Heart left ventricle (tissue), 13 donors: ENCODE data around the gene SBNO2.

ENCODE experiments used
- POLR2A ChIP-seq, 2 donors: fragments of 450-650 bp; IDR thresholded peaks; one replicate each; pipeline ENCODE4 v1.6.1; 2017; ENCODE audit warnings: antibody characterized with exemption in 2 of 2, mild to moderate bottlenecking in 2 of 2, moderate library complexity in 2 of 2
- TF ChIP-seq, protein P1 (sequence below), 12 donors: fragments of 200-600 bp; sonication (generic) in 4 of 12; IDR thresholded peaks; one replicate each; pipeline versions ENCODE4 v1.5.0 to v1.8.0; 2018 to 2022; ENCODE audit warnings: antibody characterized with exemption in 12 of 12, mild to moderate bottlenecking in 5 of 12
- donor health status: ischemic (EF 13 %, LVEDD 7.1; RV severe dilation, severe dysfunction).
- donor health status: DM: no; HTN: yes; CAD: no.
- donor health status: DM: no; HTN: no; CAD: no.
- donor health status: ischemic (EF 25% LVEDD 6.9; RV normal size, moderate dysfunction).
- donor health status: ischemic (EF 25% LVEDD 5.7; RV mildly dilated, moderate dysfunction).
- donor health status: ischemic (EF 35%, LVEDD 5.7; RV mildly dilated, moderate dysfunction).
- donor health status: nonischemic (EF 11% LVEDD 7.7; RV severe dilation, severe dysfunction).
- donor health status: DM: yes; HTN: yes; CAD: no.
- donor health status: PGD.
- donor health status: ischemic (EF 29% LVEDD 5.4; RV normal size, mild dysfunction).
- donor health status: nonischemic (EF 23%, LVEDD 6.1; RV moderate dilation, normal function).

DNA sequence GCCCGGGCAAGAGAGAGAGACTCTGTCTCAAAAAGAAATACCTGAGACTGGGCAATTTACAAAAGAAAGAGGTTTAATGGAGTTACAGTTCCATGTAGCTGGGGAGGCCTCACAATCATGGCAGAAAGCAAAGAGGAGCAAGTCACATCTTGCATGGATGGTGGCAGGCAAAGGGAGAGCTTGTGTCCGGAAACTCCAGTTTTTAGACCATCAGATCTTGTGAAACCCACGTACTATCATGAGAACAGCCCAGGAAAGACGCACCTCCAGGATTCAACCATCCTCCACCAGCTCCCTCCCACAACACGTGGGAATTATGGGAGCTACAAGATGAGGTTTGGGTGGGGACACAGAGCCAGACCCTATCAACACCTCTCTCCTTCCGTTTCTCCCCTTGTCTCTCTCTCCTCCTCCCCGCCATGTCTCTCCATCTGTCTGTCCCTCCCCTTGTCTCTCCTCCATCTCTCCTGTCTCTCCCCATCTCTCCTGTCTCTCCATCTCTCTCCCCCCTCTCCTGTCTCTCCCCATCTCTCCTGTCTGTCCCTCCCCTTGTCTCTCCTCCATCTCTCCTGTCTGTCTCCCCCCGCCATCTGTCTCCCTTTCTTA is 88.9 kb downstream of the SBNO2 start:
- TF ChIP-seq, protein P1, sequence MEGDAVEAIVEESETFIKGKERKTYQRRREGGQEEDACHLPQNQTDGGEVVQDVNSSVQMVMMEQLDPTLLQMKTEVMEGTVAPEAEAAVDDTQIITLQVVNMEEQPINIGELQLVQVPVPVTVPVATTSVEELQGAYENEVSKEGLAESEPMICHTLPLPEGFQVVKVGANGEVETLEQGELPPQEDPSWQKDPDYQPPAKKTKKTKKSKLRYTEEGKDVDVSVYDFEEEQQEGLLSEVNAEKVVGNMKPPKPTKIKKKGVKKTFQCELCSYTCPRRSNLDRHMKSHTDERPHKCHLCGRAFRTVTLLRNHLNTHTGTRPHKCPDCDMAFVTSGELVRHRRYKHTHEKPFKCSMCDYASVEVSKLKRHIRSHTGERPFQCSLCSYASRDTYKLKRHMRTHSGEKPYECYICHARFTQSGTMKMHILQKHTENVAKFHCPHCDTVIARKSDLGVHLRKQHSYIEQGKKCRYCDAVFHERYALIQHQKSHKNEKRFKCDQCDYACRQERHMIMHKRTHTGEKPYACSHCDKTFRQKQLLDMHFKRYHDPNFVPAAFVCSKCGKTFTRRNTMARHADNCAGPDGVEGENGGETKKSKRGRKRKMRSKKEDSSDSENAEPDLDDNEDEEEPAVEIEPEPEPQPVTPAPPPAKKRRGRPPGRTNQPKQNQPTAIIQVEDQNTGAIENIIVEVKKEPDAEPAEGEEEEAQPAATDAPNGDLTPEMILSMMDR (IDR thresholded peaks at IDR 0.05) = no peak
- TF ChIP-seq POLR2A (IDR thresholded peaks at IDR 0.05) = no peak
